Effector memory CD4-positive, alpha-beta T cell (primary cell): ENCODE measurements around the gene MAML2.

ENCODE experiments used
- DNase-seq, 3 donors: peaks; one replicate each; pipeline ENCODE4 v3.0.0-alpha.2; 2020
- H3K27ac ChIP-seq: 2 replicates; pipeline ENCODE4 v1.7.0; 2013; ENCODE audit warnings: mild to moderate bottlenecking, low read length, moderate library complexity; ENCODE audit not compliant: insufficient read depth, poor library complexity, severe bottlenecking
- H3K27me3 ChIP-seq: replicated peaks from 2 replicates; pipeline ENCODE4 v1.7.0; 2013; ENCODE audit warnings: mild to moderate bottlenecking, low read length; ENCODE audit not compliant: insufficient read depth, control insufficient read depth, poor library complexity, severe bottlenecking
- H3K36me3 ChIP-seq: 2 replicates; pipeline ENCODE4 v1.7.0; 2013; ENCODE audit warnings: mild to moderate bottlenecking, low read length, moderate library complexity; ENCODE audit not compliant: control insufficient read depth, insufficient read depth
- H3K4me1 ChIP-seq: 2 replicates; pipeline ENCODE4 v1.7.0; 2013; ENCODE audit warnings: low read length, mild to moderate bottlenecking; ENCODE audit not compliant: control insufficient read depth, insufficient read depth, poor library complexity, severe bottlenecking
- H3K4me3 ChIP-seq: 2 replicates; pipeline ENCODE4 v1.7.0; 2013; ENCODE audit warnings: low read length, low read depth, mild to moderate bottlenecking; ENCODE audit not compliant: insufficient read depth, poor library complexity, severe bottlenecking
- H3K9me3 ChIP-seq: 2 replicates; pipeline ENCODE4 v1.7.0; 2013; ENCODE audit warnings: mild to moderate bottlenecking, low read length, moderate library complexity; ENCODE audit not compliant: control insufficient read depth

The MAML2 gene

GRCh38 chr11:96050435-96051182 is 292.4 kb downstream of the MAML2 start:
- no peaks in the 10 kb centered on the region for H3K9me3 ChIP-seq
- H3K4me1 ChIP-seq = no peaks in the 10 kb centered on the region
- no peaks in the 10 kb centered on the region for H3K36me3 ChIP-seq
- H3K27ac ChIP-seq = no peak overlapping the region
- H3K27me3 ChIP-seq = no peaks in the 10 kb centered on the region
- no peak overlapping the region for H3K4me3 ChIP-seq
- no peak for DNase-seq

GRCh38 chr11:96049426-96049825 is 293.6 kb downstream of the MAML2 start:
- no peaks in the 10 kb centered on the region for H3K36me3 ChIP-seq
- no peak overlapping the region for H3K4me3 ChIP-seq
- no peaks in the 10 kb centered on the region for H3K9me3 ChIP-seq
- no peak for DNase-seq
- no peaks in the 10 kb centered on the region for H3K4me1 ChIP-seq
- H3K27me3 ChIP-seq = no peaks in the 10 kb centered on the region
- no peak overlapping the region for H3K27ac ChIP-seq

- Histone ChIP-seq H3K4me1 (no peaks in the 10 kb centered on the region), H3K27me3 (no peaks in the 10 kb centered on the region), H3K4me3 (no peak overlapping the region), H3K9me3 (no peaks in the 10 kb centered on the region), H3K36me3 (no peaks in the 10 kb centered on the region), H3K27ac (no peak overlapping the region)
- no peak for DNase-seq
Measured at GRCh38 chr11:96045622-96046456, 297.2 kb downstream of the MAML2 start.

GRCh38 chr11:96044747-96045146 is 298.2 kb downstream of the MAML2 start:
- Histone ChIP-seq H3K27me3 (no peaks in the 10 kb centered on the region), H3K4me1 (no peaks in the 10 kb centered on the region), H3K9me3 (no peaks in the 10 kb centered on the region), H3K27ac (no peak overlapping the region), H3K4me3 (no peak overlapping the region), H3K36me3 (no peaks in the 10 kb centered on the region)
- no peak for DNase-seq

GRCh38 chr11:96044311-96044710 is 298.7 kb downstream of the MAML2 start:
- Histone ChIP-seq H3K4me3 (no peak overlapping the region), H3K4me1 (no peaks in the 10 kb centered on the region), H3K27ac (no peak overlapping the region), H3K9me3 (no peaks in the 10 kb centered on the region), H3K27me3 (no peaks in the 10 kb centered on the region), H3K36me3 (no peaks in the 10 kb centered on the region)
- DNase-seq = no peak

- no peak overlapping the region for H3K27ac ChIP-seq
- H3K4me1 ChIP-seq = no peaks in the 10 kb centered on the region
- DNase-seq = no peak
- no peaks in the 10 kb centered on the region for H3K9me3 ChIP-seq
- H3K4me3 ChIP-seq = no peak overlapping the region
- H3K27me3 ChIP-seq = no peaks in the 10 kb centered on the region
- H3K36me3 ChIP-seq = no peaks in the 10 kb centered on the region
Measured at GRCh38 chr11:96043291-96043690, 299.7 kb downstream of the MAML2 start.

GRCh38 chr11:96038046-96038445 is 304.9 kb downstream of the MAML2 start:
- no peak for DNase-seq

GRCh38 chr11:96037405-96037949 is 305.5 kb downstream of the MAML2 start:
- Histone ChIP-seq H3K4me1 (no peaks in the 10 kb centered on the region), H3K36me3 (no peaks in the 10 kb centered on the region), H3K27me3 (no peaks in the 10 kb centered on the region), H3K27ac (no peak overlapping the region), H3K9me3 (no peaks in the 10 kb centered on the region), H3K4me3 (no peak overlapping the region)
- no peak for DNase-seq

More at GRCh38 chr11:96038046-96038445, 304.9 kb downstream of the MAML2 start:
- Histone ChIP-seq H3K4me1 (no peaks in the 10 kb centered on the region), H3K4me3 (no peak overlapping the region), H3K27ac (no peak overlapping the region), H3K27me3 (no peaks in the 10 kb centered on the region), H3K36me3 (no peaks in the 10 kb centered on the region), H3K9me3 (no peaks in the 10 kb centered on the region)

GRCh38 chr11:96036863-96037262 is 306.1 kb downstream of the MAML2 start:
- no peak for DNase-seq
- H3K4me3 ChIP-seq = no peak overlapping the region
- no peak overlapping the region for H3K27ac ChIP-seq
- no peaks in the 10 kb centered on the region for H3K36me3 ChIP-seq
- H3K4me1 ChIP-seq = no peaks in the 10 kb centered on the region
- no peaks in the 10 kb centered on the region for H3K27me3 ChIP-seq
- H3K9me3 ChIP-seq = no peaks in the 10 kb centered on the region

- Histone ChIP-seq H3K27ac (no peak overlapping the region), H3K4me1 (no peaks in the 10 kb centered on the region), H3K27me3 (no peaks in the 10 kb centered on the region), H3K9me3 (no peaks in the 10 kb centered on the region), H3K36me3 (no peaks in the 10 kb centered on the region), H3K4me3 (no peak overlapping the region)
- DNase-seq = no peak
Measured at GRCh38 chr11:96035740-96036078, 307.3 kb downstream of the MAML2 start.
